ENCODE results near the gene HSP90B1. TPM values are rescaled to one million over a fixed set of nuclear protein-coding genes. Genes with fewer than 3 reads are reported as not detected.

HSP90B1 gene
- polyA plus RNA-seq, 1 of the 3 experiments (the other 2 are of a cell fraction): 420 TPM

DNA sequence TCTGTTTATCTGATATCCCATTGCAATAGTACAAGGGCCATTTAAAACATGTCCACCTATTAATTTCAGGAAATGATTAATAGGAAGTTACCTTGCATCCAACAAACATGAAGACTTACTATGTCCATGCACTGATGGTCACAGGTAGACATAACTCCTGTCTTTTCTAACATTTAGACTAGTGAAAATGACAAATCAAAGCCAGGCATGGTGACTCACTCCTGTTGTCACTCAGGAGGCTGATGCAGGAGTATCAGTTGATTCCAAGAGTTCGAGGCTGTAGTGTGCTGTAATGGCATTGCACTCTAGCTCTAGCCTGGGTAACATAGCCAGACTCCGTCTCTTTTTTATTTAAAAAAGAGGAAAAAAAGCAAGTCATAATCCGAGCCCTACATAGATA, 14.8 kb downstream of the HSP90B1 start:
- peaks cover 96% of the 10 kb centered on the region in 2 experiments for H3K36me3 ChIP-seq (replicated peaks in 1 of 2; ENCODE audit: control insufficient read depth in 1 of 2, insufficient read depth in 2 of 2, low read length in 1 of 2)
- ChIA-PET POLR2A (interaction anchor here (0.7 to 1.7 kb wide), 2 partner anchors 9 to 11 kb away, joined by 3 to 5 read pairs; no protein-coding TSS in a partner anchor), CTCF (no interaction called here)

DNA sequence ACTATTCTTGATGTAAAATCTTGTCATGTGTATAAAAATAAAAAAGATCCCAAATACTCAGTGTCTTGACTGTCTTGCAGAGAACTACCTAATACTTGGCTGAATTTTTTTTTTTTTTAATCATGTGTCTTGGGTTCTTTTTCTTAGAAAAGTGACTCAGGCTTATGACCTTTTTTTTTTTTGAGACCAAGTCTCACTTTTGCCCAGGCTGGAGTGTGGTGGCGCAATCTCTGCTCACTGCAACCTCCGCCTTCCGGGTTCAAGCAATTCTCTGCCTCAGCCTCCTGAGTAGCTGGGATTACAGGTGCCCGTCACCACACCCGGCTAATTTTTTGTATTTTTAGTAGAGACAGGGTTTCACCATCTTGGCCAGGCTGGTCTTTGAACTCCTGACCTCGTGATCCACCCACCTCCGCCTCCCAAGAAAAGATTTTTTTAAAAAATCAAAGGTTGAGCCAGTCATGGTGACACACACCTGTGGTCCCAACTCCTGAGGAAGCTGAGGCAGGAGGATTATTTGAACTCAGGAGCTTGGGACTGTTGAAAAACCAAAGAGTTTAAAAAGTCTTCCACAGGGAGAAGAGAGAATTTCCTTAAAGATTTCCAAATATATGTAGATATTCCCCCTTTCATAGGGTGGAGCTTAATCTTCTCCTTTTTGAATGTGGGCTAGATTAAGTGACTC, 17.8 kb downstream of the HSP90B1 start:
- 98% methylated on average over 7 of the region's 7 CpGs for WGBS (ENCODE audit: low lambda C conversion rate)
- H3K4me1 ChIP-seq (ENCODE audit: control insufficient read depth in 1 of 2, insufficient read depth in 2 of 2, low read depth in 1 of 2, low read length in 1 of 2): no peaks in the 10 kb centered on the region

More for the DNA sequence above, 14.8 kb downstream of the HSP90B1 start:
- Histone ChIP-seq H3K9ac (no peak overlapping the region), H3K79me2 (ENCODE audit: insufficient read depth) (peaks cover 17% of the 10 kb centered on the region; the same call in 1 of the 2 replicates), H3K9me3 (no peaks in the 10 kb centered on the region), H3K4me3 (ENCODE audit: low read depth in 2 of 2, low read length in 1 of 2) (no peak overlapping the region), H3K27me3 (ENCODE audit: insufficient read depth) (no peaks in the 10 kb centered on the region), H3K4me2 (no peak overlapping the region), H2AFZ (ENCODE audit: low read depth) (no peak overlapping the region), H3K27ac (ENCODE audit: low read depth in 2 of 2, low read length in 1 of 2) (no peak overlapping the region), H3F3A (replicated peaks; ENCODE audit: insufficient read depth) (peaks cover 65% of the 10 kb centered on the region), H4K20me1 (ENCODE audit: insufficient read depth) (no peaks in the 10 kb centered on the region), H3K9me2 (no peaks in the 10 kb centered on the region), H3K4me1 (ENCODE audit: control insufficient read depth in 1 of 2, insufficient read depth in 2 of 2, low read depth in 1 of 2, low read length in 1 of 2) (no peaks in the 10 kb centered on the region)
- TF ChIP-seq, protein P1, sequence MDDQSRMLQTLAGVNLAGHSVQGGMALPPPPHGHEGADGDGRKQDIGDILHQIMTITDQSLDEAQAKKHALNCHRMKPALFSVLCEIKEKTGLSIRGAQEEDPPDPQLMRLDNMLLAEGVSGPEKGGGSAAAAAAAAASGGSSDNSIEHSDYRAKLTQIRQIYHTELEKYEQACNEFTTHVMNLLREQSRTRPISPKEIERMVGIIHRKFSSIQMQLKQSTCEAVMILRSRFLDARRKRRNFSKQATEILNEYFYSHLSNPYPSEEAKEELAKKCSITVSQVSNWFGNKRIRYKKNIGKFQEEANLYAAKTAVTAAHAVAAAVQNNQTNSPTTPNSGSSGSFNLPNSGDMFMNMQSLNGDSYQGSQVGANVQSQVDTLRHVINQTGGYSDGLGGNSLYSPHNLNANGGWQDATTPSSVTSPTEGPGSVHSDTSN (IDR thresholded peaks at IDR 0.05): peak; percentile 21; the same call in 1 of the 2 replicates
- no peak for TF ChIP-seq NRF1 (IDR thresholded peaks at IDR 0.05; ENCODE audit: low read depth, low read length)
- DNase-seq: no peak
- 97% methylated on average over 3 of the region's 3 CpGs for WGBS (ENCODE audit: low lambda C conversion rate)

DNA sequence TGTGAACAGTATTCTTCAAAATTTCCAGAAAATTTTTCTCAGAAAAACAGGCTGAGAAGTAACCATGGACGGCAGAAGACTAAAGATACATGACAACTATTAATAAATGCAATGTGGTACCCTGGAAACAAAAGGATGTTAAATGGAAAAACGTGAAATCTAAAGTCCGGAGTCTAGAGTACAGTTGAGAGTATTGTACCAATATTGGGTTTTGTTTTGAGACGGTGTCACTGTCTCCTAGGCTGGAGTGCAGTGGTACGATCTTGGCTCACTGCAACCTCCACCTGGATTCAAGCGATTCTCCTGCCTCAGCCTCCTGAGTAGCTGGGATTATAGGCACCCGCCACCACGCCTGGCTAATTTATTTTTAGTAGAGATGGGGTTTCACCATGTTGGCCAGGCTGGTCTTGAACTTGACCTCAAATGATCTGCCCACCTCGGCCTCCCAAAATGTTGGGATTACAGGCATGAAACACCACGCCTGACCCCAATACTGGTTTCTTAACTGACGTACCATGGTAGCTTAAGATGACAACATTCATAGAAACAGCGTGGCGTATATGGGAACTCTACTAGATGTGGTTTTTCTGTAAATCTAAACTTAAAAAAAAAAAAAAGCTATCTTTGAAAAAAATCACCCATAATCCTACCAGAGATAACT, 18.7 kb downstream of the HSP90B1 start:
- ChIA-PET CTCF (interaction anchor here (0.6 kb wide), 1 partner anchor 8 kb away, joined by 3 read pairs; no protein-coding TSS in a partner anchor), POLR2A (interaction anchor here (0.6 to 1.9 kb wide), 7 partner anchors 10 to 160 kb away, joined by 3 to 8 read pairs (median 3); partner anchors contain the start of genes HSP90B1 and TDG)
- Histone ChIP-seq H3K4me3 (ENCODE audit: low read depth in 2 of 2, low read length in 1 of 2) (no peak overlapping the region), H3K4me1 (ENCODE audit: control insufficient read depth in 1 of 2, insufficient read depth in 2 of 2, low read depth in 1 of 2, low read length in 1 of 2) (no peaks in the 10 kb centered on the region), H3K36me3 (replicated peaks in 1 of 2; ENCODE audit: control insufficient read depth in 1 of 2, insufficient read depth in 2 of 2, low read length in 1 of 2) (peaks cover 95 to 96% of the 10 kb centered on the region in 2 experiments), H3K9me3 (no peaks in the 10 kb centered on the region), H3K27me3 (ENCODE audit: insufficient read depth) (no peaks in the 10 kb centered on the region), H3K9me2 (no peaks in the 10 kb centered on the region), H3K4me2 (no peak overlapping the region), H3K9ac (no peak overlapping the region), H4K20me1 (ENCODE audit: insufficient read depth) (no peaks in the 10 kb centered on the region), H3K27ac (ENCODE audit: low read depth in 2 of 2, low read length in 1 of 2) (no peak overlapping the region), H2AFZ (ENCODE audit: low read depth) (no peak overlapping the region), H3F3A (replicated peaks; ENCODE audit: insufficient read depth) (peaks cover 69% of the 10 kb centered on the region), H3K79me2 (ENCODE audit: insufficient read depth) (peaks cover 26% of the 10 kb centered on the region)
- WGBS (ENCODE audit: low lambda C conversion rate): 86% methylated on average over 13 of the region's 13 CpGs
- no peak for DNase-seq
- TF ChIP-seq MEF2A (IDR thresholded peaks at IDR 0.05; ENCODE audit: borderline replicate concordance, low read depth) (no peak), NFIC (IDR thresholded peaks at IDR 0.05; ENCODE audit: borderline replicate concordance) (no peak), RXRA (IDR thresholded peaks at IDR 0.05; ENCODE audit: borderline replicate concordance, low read depth) (no peak), EZH2phosphoT487 (IDR thresholded peaks at IDR 0.05; ENCODE audit: borderline replicate concordance, low read depth) (no peak)

More for the DNA sequence above, 17.8 kb downstream of the HSP90B1 start:
- Histone ChIP-seq H3K4me3 (ENCODE audit: low read depth in 2 of 2, low read length in 1 of 2) (no peak overlapping the region), H4K20me1 (ENCODE audit: insufficient read depth) (no peaks in the 10 kb centered on the region), H3K4me2 (no peak overlapping the region), H3F3A (replicated peaks; ENCODE audit: insufficient read depth) (peaks cover 71% of the 10 kb centered on the region), H3K9ac (no peak overlapping the region), H3K9me3 (no peaks in the 10 kb centered on the region), H2AFZ (ENCODE audit: low read depth) (no peak overlapping the region), H3K36me3 (replicated peaks in 1 of 2; ENCODE audit: control insufficient read depth in 1 of 2, insufficient read depth in 2 of 2, low read length in 1 of 2) (peaks cover 95 to 96% of the 10 kb centered on the region in 2 experiments), H3K79me2 (ENCODE audit: insufficient read depth) (peaks cover 20% of the 10 kb centered on the region), H3K9me2 (no peaks in the 10 kb centered on the region), H3K27me3 (ENCODE audit: insufficient read depth) (no peaks in the 10 kb centered on the region), H3K27ac (ENCODE audit: low read depth in 2 of 2, low read length in 1 of 2) (no peak overlapping the region)
- TF ChIP-seq POLR2AphosphoS5 (IDR thresholded peaks at IDR 0.05; ENCODE audit: low read depth, low read length) (peak; percentile 1; the same call in 1 of the 2 replicates), SMC3 (IDR thresholded peaks at IDR 0.05; ENCODE audit: low read depth, low read length) (no peak)
- ChIA-PET CTCF (no interaction called here), POLR2A (interaction anchor here (1.9 kb wide), 1 partner anchor 17 kb away, joined by 8 read pairs; the partner anchor contains the start of gene HSP90B1)
- DNase-seq: no peak
